IPS DF 6.9 (cell line): ENCODE measurements around the gene BEGAIN.

Experiments used
- DNase-seq: peaks from one replicate; pipeline ENCODE4 v3.0.0-alpha.2; 2013; ENCODE audit warnings: low read depth, low spot score
- H3K27ac ChIP-seq: one replicate; pipeline ENCODE4 v1.5.1; 2013; ENCODE audit warnings: low read length, control low read depth
- H3K27me3 ChIP-seq: 2 replicates; pipeline ENCODE4 v1.6.1; 2013; ENCODE audit warnings: mild to moderate bottlenecking, low read length; ENCODE audit not compliant: control insufficient read depth, insufficient read depth
- H3K36me3 ChIP-seq: 2 replicates; pipeline ENCODE4 v1.6.1; 2013; ENCODE audit warnings: low read length; ENCODE audit not compliant: control insufficient read depth, insufficient read depth
- H3K4me1 ChIP-seq: 2 replicates; pipeline ENCODE4 v1.6.1; 2013; ENCODE audit warnings: low read length; ENCODE audit not compliant: control insufficient read depth, insufficient read depth
- H3K4me3 ChIP-seq: 2 replicates; pipeline ENCODE4 v1.5.1; 2013; ENCODE audit warnings: mild to moderate bottlenecking, low read length
- H3K9me3 ChIP-seq: 2 replicates; pipeline ENCODE4 v1.6.1; 2013; ENCODE audit warnings: low read length, inconsistent platforms; ENCODE audit not compliant: control insufficient read depth, insufficient read depth
- WGBS: extraction: QIAGEN DNeasy Blood & Tissue Kit; methylation state at CpG from one replicate; pipeline ENCODE4 v1.1.7; 2013; ENCODE audit warnings: mixed read lengths, missing lambda C conversion rate; ENCODE audit not compliant: insufficient read length, insufficient coverage; 5-methylcytosine and 5-hydroxymethylcytosine counted together

BEGAIN gene

GRCh38 chr14:100607611-100607956 is 20.4 kb upstream of the BEGAIN start:
- Histone ChIP-seq H3K9me3 (no peaks in the 10 kb centered on the region), H3K36me3 (no peaks in the 10 kb centered on the region; the same call in 1 of the 2 replicates), H3K27ac (no peak overlapping the region), H3K4me3 (no peak overlapping the region), H3K27me3 (no peaks in the 10 kb centered on the region), H3K4me1 (no peaks in the 10 kb centered on the region)
- DNase-seq: no peak
- WGBS: no CpG with 5 or more reads among the region's 10 CpGs

DNA sequence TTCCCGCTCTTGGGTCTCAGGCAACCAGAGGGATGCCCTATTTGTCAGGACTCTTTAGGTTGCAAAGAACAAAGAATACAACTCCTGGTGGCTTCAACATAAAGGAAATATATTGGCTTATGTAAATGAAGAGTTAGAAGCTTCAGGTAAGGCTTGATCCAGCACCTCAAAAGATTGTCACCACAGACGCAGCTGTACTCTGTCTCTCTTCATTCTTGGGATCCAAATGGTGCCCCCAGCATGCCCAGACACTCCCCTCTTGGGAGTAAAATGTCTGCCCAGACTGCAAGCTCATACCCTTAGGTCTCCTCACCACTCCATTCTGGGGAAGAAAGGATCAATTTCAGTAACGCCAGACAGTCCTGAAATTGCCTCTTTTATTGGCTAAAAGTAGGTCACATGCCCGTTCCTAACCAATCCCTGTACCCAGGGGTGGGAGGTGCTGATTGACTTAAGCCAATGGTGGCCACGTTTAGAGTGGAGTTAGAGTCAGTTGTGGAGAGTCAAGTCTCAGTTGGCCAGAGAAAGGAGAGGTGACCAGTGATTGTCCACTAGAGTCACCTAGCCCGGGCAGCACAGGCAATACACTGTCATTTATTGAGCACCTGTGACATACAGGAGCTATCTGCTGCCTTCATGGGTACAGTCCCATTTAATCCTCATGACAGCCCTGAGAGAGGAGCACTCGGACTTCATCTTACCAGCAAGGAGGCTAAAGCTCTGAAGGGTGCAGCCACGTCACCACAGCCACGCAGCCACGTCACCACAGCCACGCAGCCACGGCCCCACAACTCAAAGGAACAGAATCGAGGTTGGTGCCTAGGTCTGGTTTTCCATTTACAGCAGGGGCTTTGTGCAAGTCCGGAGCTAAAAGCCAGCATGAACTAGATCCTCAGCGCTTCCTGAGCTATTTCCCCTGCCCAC is 19.7 kb upstream of the BEGAIN start:
- Histone ChIP-seq H3K36me3 (no peaks in the 10 kb centered on the region; the same call in 1 of the 2 replicates), H3K4me1 (no peaks in the 10 kb centered on the region), H3K27me3 (no peaks in the 10 kb centered on the region), H3K9me3 (no peaks in the 10 kb centered on the region), H3K4me3 (no peak overlapping the region), H3K27ac (no peak overlapping the region)
- DNase-seq: no peak
- no CpG with 5 or more reads among the region's 15 CpGs for WGBS

DNA sequence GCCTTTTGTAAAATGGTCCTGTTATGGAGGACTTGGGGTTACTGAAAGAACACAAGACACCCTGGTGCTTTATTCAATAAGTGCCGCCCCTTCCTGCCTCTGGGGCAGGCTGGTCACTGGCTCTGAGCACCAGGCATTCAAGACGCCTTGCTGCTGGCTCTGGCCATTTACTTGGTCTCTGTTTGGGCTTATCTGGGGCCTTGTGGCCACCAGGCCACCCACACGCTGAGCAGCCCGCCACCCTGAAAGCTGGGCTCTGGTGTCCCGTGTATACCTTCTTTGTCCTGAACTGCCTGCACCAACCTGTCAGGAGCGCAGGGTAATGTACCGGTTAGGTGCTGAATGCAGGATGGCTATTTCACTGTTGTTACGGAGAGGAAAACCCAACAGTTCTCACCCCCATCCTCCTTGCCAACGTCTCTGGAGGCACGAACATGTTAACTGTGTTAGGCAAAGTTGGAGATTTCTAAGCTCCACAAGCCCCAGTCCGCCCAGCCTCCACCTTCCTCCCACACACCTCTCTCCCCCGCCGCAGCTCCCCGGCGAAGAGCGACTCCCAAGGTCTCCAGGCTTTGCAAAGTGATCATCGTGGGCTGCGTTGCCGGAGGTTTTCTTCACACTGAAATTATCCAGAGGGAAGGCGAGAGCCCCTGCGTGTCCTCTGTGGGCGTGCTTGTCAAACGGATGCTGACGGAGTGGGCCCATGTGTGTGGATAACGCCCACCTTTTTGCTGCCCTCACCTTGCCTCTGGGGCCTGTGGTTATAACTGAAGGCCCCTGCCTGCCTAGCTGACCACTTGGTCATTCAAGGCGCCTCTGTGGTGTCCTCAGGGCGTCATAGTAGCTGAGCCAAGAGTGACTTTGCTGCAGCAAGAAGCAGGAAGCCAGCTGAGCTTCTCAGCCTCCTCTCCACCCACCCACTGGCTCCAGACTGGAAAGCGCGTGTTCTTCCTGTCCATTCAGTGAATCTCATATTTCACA is 18.8 kb upstream of the BEGAIN start:
- no peak overlapping the region for H3K4me3 ChIP-seq
- no CpG with 5 or more reads among the region's 29 CpGs for WGBS
- no peaks in the 10 kb centered on the region; the same call in 1 of the 2 replicates for H3K36me3 ChIP-seq
- H3K9me3 ChIP-seq: no peaks in the 10 kb centered on the region
- no peak overlapping the region for H3K27ac ChIP-seq
- DNase-seq: no peak
- no peaks in the 10 kb centered on the region for H3K4me1 ChIP-seq
- no peaks in the 10 kb centered on the region for H3K27me3 ChIP-seq

- no peaks in the 10 kb centered on the region for H3K27me3 ChIP-seq
- no CpG with 5 or more reads among the region's 4 CpGs for WGBS
- no peak overlapping the region for H3K27ac ChIP-seq
- no peak for DNase-seq
- no peaks in the 10 kb centered on the region for H3K4me1 ChIP-seq
- H3K9me3 ChIP-seq: no peaks in the 10 kb centered on the region
- H3K4me3 ChIP-seq: no peak overlapping the region
- H3K36me3 ChIP-seq: no peaks in the 10 kb centered on the region; the same call in 1 of the 2 replicates
Measured at GRCh38 chr14:100605230-100605629, 18.0 kb upstream of the BEGAIN start.

DNA sequence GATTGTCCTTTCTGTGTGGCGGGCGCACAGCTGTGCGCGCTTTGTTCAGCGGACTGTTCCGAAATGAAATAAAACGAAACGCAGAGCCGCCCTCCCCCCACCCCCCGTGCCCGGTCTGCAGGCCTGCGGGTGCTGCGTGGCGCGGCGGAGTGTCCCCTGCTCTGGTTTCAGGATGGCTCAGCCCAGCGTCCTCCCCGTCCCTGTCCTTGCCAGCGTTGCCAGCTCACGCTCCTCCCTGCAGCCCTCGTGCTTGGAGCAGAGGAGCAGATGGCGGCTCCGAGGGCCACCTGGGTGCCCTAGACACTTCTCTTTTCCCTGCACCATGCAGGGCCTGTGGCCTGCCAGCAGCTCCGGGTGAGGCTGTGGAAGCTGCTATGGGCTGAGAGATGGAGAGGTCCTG is 17.5 kb upstream of the BEGAIN start:
- H3K27me3 ChIP-seq: no peaks in the 10 kb centered on the region
- H3K9me3 ChIP-seq: no peaks in the 10 kb centered on the region
- no peak overlapping the region for H3K4me3 ChIP-seq
- no peak overlapping the region for H3K27ac ChIP-seq
- H3K4me1 ChIP-seq: no peaks in the 10 kb centered on the region
- no peak for DNase-seq
- WGBS: no CpG with 5 or more reads among the region's 24 CpGs
- H3K36me3 ChIP-seq: no peaks in the 10 kb centered on the region; the same call in 1 of the 2 replicates

GRCh38 chr14:100604121-100604501 is 16.9 kb upstream of the BEGAIN start:
- Histone ChIP-seq H3K27me3 (no peaks in the 10 kb centered on the region), H3K9me3 (no peaks in the 10 kb centered on the region), H3K36me3 (no peaks in the 10 kb centered on the region; the same call in 1 of the 2 replicates), H3K4me1 (no peaks in the 10 kb centered on the region), H3K4me3 (no peak overlapping the region), H3K27ac (no peak overlapping the region)
- no peak for DNase-seq
- WGBS: no CpG with 5 or more reads among the region's 13 CpGs

GRCh38 chr14:100603341-100604120 is 16.3 kb upstream of the BEGAIN start:
- H3K27me3 ChIP-seq: no peaks in the 10 kb centered on the region
- no peak for DNase-seq
- no CpG with 5 or more reads among the region's 18 CpGs for WGBS
- no peak overlapping the region for H3K27ac ChIP-seq
- no peak overlapping the region for H3K4me3 ChIP-seq
- H3K4me1 ChIP-seq: no peaks in the 10 kb centered on the region
- H3K9me3 ChIP-seq: no peaks in the 10 kb centered on the region
- no peaks in the 10 kb centered on the region; the same call in 1 of the 2 replicates for H3K36me3 ChIP-seq

DNA sequence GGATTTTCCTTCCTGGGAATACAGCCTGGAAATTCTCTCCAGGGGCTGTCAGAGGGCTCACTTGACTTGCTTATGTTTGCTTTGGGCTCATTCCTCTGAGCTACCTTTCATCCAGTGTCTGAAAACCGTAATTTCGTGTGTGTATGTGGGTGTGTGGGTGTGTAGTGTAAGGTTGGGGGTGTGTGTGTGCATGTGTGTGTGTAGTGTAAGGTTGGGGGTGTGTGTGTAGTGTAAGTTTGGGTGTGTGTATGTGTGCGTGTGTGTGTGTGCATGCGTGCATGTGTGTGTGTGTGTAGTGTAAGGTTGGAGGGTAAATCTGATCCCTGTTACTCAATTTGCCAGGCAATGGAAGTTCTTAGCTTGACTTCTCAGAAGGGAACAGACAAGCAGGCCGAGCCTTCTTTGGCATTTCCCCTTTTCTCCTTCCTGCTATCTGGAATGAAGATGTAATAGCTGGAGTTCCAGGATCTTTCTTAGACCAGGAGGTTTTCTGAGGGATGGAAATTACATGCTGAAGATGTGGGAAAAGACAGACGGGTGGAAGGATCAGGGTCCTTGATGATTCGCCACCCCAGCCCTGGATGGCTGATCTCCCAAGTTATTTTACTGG is 15.5 kb upstream of the BEGAIN start:
- WGBS: 50% methylated on average over 2 of the region's 7 CpGs
- no peaks in the 10 kb centered on the region for H3K27me3 ChIP-seq
- H3K4me1 ChIP-seq: no peaks in the 10 kb centered on the region
- no peak for DNase-seq
- no peak overlapping the region for H3K27ac ChIP-seq
- no peaks in the 10 kb centered on the region; the same call in 1 of the 2 replicates for H3K36me3 ChIP-seq
- H3K9me3 ChIP-seq: no peaks in the 10 kb centered on the region
- H3K4me3 ChIP-seq: no peak overlapping the region

GRCh38 chr14:100601914-100602313 is 14.7 kb upstream of the BEGAIN start:
- Histone ChIP-seq H3K27ac (no peak overlapping the region), H3K4me3 (no peak overlapping the region), H3K4me1 (no peaks in the 10 kb centered on the region), H3K9me3 (no peaks in the 10 kb centered on the region), H3K36me3 (no peaks in the 10 kb centered on the region), H3K27me3 (no peaks in the 10 kb centered on the region)
- 100% methylated on average over 1 of the region's 4 CpGs for WGBS
- DNase-seq: no peak
